ENCODE data around the gene RAB37.

Gene RAB37

GRCh38 chr17:74757931-74758847 lies 21.1 kb downstream of the RAB37 start:
- peaks cover 33 to 67% of the 10 kb centered on the region in 2 donors for H3K4me1 Mint-ChIP-seq
- peaks cover 4 to 5% of the 10 kb centered on the region in 2 donors for H3K36me3 Mint-ChIP-seq
- H3K4me3 Mint-ChIP-seq: peak overlapping the region; percentile 33 to 39
- no peaks in the 10 kb centered on the region for H3K9me3 Mint-ChIP-seq
- ATAC-seq (replicated peaks): no peak
- H3K27me3 Mint-ChIP-seq: no peaks in the 10 kb centered on the region
- DNase-seq: no peak
- H3K27ac Mint-ChIP-seq: peak overlapping the region; percentile 86

- no peak for DNase-seq
- ATAC-seq (replicated peaks): peak; percentile 68 to 78
- H3K27ac Mint-ChIP-seq: peak overlapping the region; percentile 86
- peaks cover 32 to 66% of the 10 kb centered on the region in 2 donors for H3K4me1 Mint-ChIP-seq
- H3K4me3 Mint-ChIP-seq: peak overlapping the region; percentile 33 to 39
- no peaks in the 10 kb centered on the region for H3K9me3 Mint-ChIP-seq
- H3K36me3 Mint-ChIP-seq: peaks cover 4 to 5% of the 10 kb centered on the region in 2 donors
- no peaks in the 10 kb centered on the region for H3K27me3 Mint-ChIP-seq
Measured at GRCh38 chr17:74758848-74759168, 21.8 kb downstream of the RAB37 start.

GRCh38 chr17:74759243-74759801 lies 22.3 kb downstream of the RAB37 start:
- no peaks in the 10 kb centered on the region for H3K27me3 Mint-ChIP-seq
- DNase-seq (no peak), ATAC-seq (replicated peaks) (peak; percentile 73 to 84)
- peak overlapping the region; percentile 59 for H3K27ac Mint-ChIP-seq
- H3K4me1 Mint-ChIP-seq: peaks cover 35 to 63% of the 10 kb centered on the region in 2 donors
- peak overlapping the region in 1 of 2 donors; percentile 25 for H3K4me3 Mint-ChIP-seq
- H3K9me3 Mint-ChIP-seq: no peaks in the 10 kb centered on the region
- peaks cover 4 to 5% of the 10 kb centered on the region in 2 donors for H3K36me3 Mint-ChIP-seq

- no peaks in the 10 kb centered on the region for H3K9me3 Mint-ChIP-seq
- peaks cover 5 to 7% of the 10 kb centered on the region in 2 donors for H3K36me3 Mint-ChIP-seq
- no peak overlapping the region for H3K4me3 Mint-ChIP-seq
- ATAC-seq (replicated peaks) (no peak), DNase-seq (no peak)
- H3K4me1 Mint-ChIP-seq: peaks cover 32 to 57% of the 10 kb centered on the region in 2 donors
- H3K27ac Mint-ChIP-seq: no peak overlapping the region
- no peaks in the 10 kb centered on the region for H3K27me3 Mint-ChIP-seq
Measured at GRCh38 chr17:74759941-74760340, 22.9 kb downstream of the RAB37 start.

- Mint-ChIP-seq H3K27ac (no peak overlapping the region), H3K27me3 (no peaks in the 10 kb centered on the region), H3K36me3 (peaks cover 3% of the 10 kb centered on the region in 2 donors), H3K4me1 (peaks cover 30 to 50% of the 10 kb centered on the region in 2 donors), H3K4me3 (no peak overlapping the region), H3K9me3 (no peaks in the 10 kb centered on the region)
- no peak for DNase-seq
- ATAC-seq (replicated peaks): no peak
Measured at GRCh38 chr17:74760404-74761105, 23.5 kb downstream of the RAB37 start.

GRCh38 chr17:74761419-74761818 lies 24.4 kb downstream of the RAB37 start:
- DNase-seq (no peak), ATAC-seq (replicated peaks) (no peak)
- Mint-ChIP-seq H3K36me3 (peaks cover 3% of the 10 kb centered on the region in 2 donors), H3K9me3 (no peaks in the 10 kb centered on the region), H3K27me3 (no peaks in the 10 kb centered on the region), H3K4me1 (peaks cover 30 to 49% of the 10 kb centered on the region in 2 donors), H3K4me3 (no peak overlapping the region), H3K27ac (no peak overlapping the region)

- Mint-ChIP-seq H3K4me1 (peaks cover 29 to 46% of the 10 kb centered on the region in 2 donors), H3K36me3 (peaks cover 3 to 7% of the 10 kb centered on the region in 2 donors), H3K27me3 (no peaks in the 10 kb centered on the region), H3K27ac (no peak overlapping the region), H3K4me3 (no peak overlapping the region), H3K9me3 (no peaks in the 10 kb centered on the region)
- ATAC-seq (replicated peaks): no peak
- no peak for DNase-seq
Measured at GRCh38 chr17:74761931-74762330, 24.9 kb downstream of the RAB37 start.

GRCh38 chr17:74763565-74764387 lies 26.7 kb downstream of the RAB37 start:
- Mint-ChIP-seq H3K9me3 (no peaks in the 10 kb centered on the region), H3K4me3 (no peak overlapping the region), H3K36me3 (peaks cover 11 to 14% of the 10 kb centered on the region in 2 donors), H3K27me3 (no peaks in the 10 kb centered on the region), H3K27ac (no peak overlapping the region), H3K4me1 (peaks cover 18 to 28% of the 10 kb centered on the region in 2 donors)
- DNase-seq (no peak), ATAC-seq (replicated peaks) (no peak)

GRCh38 chr17:74764751-74765286 lies 27.8 kb downstream of the RAB37 start:
- DNase-seq (no peak), ATAC-seq (replicated peaks) (no peak)
- no peak overlapping the region for H3K4me3 Mint-ChIP-seq
- H3K27me3 Mint-ChIP-seq: no peaks in the 10 kb centered on the region
- peaks cover 12 to 17% of the 10 kb centered on the region in 2 donors for H3K4me1 Mint-ChIP-seq
- no peak overlapping the region for H3K27ac Mint-ChIP-seq
- H3K9me3 Mint-ChIP-seq: no peaks in the 10 kb centered on the region
- peaks cover 15 to 20% of the 10 kb centered on the region in 2 donors for H3K36me3 Mint-ChIP-seq

- Mint-ChIP-seq H3K4me3 (no peak overlapping the region), H3K27me3 (no peaks in the 10 kb centered on the region), H3K27ac (no peak overlapping the region), H3K9me3 (no peaks in the 10 kb centered on the region), H3K36me3 (peaks cover 24 to 31% of the 10 kb centered on the region in 2 donors), H3K4me1 (peaks cover 17 to 20% of the 10 kb centered on the region in 2 donors)
- ATAC-seq (replicated peaks): no peak
- no peak for DNase-seq
Measured at GRCh38 chr17:74766413-74766812, 29.4 kb downstream of the RAB37 start.

- DNase-seq (no peak), ATAC-seq (replicated peaks) (no peak)
- no peak overlapping the region for H3K4me3 Mint-ChIP-seq
- H3K9me3 Mint-ChIP-seq: no peaks in the 10 kb centered on the region
- peak overlapping the region; percentile 14 for H3K27ac Mint-ChIP-seq
- peaks cover 17 to 20% of the 10 kb centered on the region in 2 donors for H3K4me1 Mint-ChIP-seq
- no peaks in the 10 kb centered on the region for H3K27me3 Mint-ChIP-seq
- H3K36me3 Mint-ChIP-seq: peaks cover 28 to 35% of the 10 kb centered on the region in 2 donors
Measured at GRCh38 chr17:74767111-74767516, 30.1 kb downstream of the RAB37 start.

GRCh38 chr17:74768069-74768762 lies 31.2 kb downstream of the RAB37 start:
- Mint-ChIP-seq H3K4me1 (peaks cover 17% of the 10 kb centered on the region in 2 donors), H3K4me3 (no peak overlapping the region), H3K27me3 (no peaks in the 10 kb centered on the region), H3K36me3 (peaks cover 36 to 46% of the 10 kb centered on the region in 2 donors), H3K27ac (peak overlapping the region; percentile 48), H3K9me3 (no peaks in the 10 kb centered on the region)
- DNase-seq (no peak), ATAC-seq (replicated peaks) (no peak)

- Mint-ChIP-seq H3K4me3 (no peak overlapping the region), H3K9me3 (no peaks in the 10 kb centered on the region), H3K4me1 (peaks cover 14 to 17% of the 10 kb centered on the region in 2 donors), H3K36me3 (peaks cover 37 to 47% of the 10 kb centered on the region in 2 donors), H3K27me3 (no peaks in the 10 kb centered on the region), H3K27ac (peak overlapping the region; percentile 1)
- no peak for DNase-seq
- no peak for ATAC-seq (replicated peaks)
Measured at GRCh38 chr17:74768763-74769114, 31.7 kb downstream of the RAB37 start.

All from stimulated activated naive B cell treated with anti-CD40 and anti-IgM and Interleukin-4, amounts not matched to agents 10 μg/mL and 1 μg/mL and 100 μg/mL, for 72 hours (primary cell).